Measurements from ENCODE around the gene AGFG2. TPM values are rescaled to one million over a fixed set of nuclear protein-coding genes. Genes with fewer than 3 reads are reported as not detected.

Gene AGFG2
- total and polyA plus RNA-seq, 2 of the 13 experiments (the other 11 are each of a cell fraction or from before 2014, with no cell fraction given) = 125 to 132 TPM

- TF ChIP-seq ZNF407 (CRISPR knock-in tag; IDR thresholded peaks at IDR 0.05; ENCODE audit: not compliant biosample characterization) = no peak
- no peak; the same call in 1 of the 2 replicates for TF ChIP-seq ZNF350 (CRISPR knock-in tag; IDR thresholded peaks at IDR 0.05; ENCODE audit: borderline replicate concordance, low read depth)
- peak in 1 of 2 experiments; percentile 49; a peak in 1 of 4 replicates for TF ChIP-seq KLF16 (CRISPR knock-in tag; IDR thresholded peaks at IDR 0.05)
- peak; percentile 25; the same call in 1 of the 2 replicates for TF ChIP-seq FOXK1 (CRISPR knock-in tag; IDR thresholded peaks at IDR 0.05; ENCODE audit: borderline replicate concordance, low read depth)
- peak; percentile 52; the same call in 1 of the 2 replicates for TF ChIP-seq NRL (CRISPR knock-in tag; IDR thresholded peaks at IDR 0.05; ENCODE audit: borderline replicate concordance)
- TF ChIP-seq TEF (CRISPR knock-in tag; IDR thresholded peaks at IDR 0.05) = 0 out of 2 replicates have a peak, but pooled peaks have one; percentile 49
- TF ChIP-seq ZHX2 (IDR thresholded peaks at IDR 0.05; ENCODE audit: low read depth) = no peak
- no peak for TF ChIP-seq ZHX2 (CRISPR knock-in tag; IDR thresholded peaks at IDR 0.05; ENCODE audit: borderline replicate concordance)
- TF ChIP-seq CBX2 (IDR thresholded peaks at IDR 0.05; ENCODE audit: low read depth, low read length) = no peak
- no peak for TF ChIP-seq CBX2 (CRISPR knock-in tag; IDR thresholded peaks at IDR 0.05; ENCODE audit: low read depth)
- TF ChIP-seq IKZF4 (CRISPR knock-in tag; IDR thresholded peaks at IDR 0.05; ENCODE audit: borderline replicate concordance, low read depth, not compliant biosample characterization) = no peak
- TF ChIP-seq HNRNPL (IDR thresholded peaks at IDR 0.05; ENCODE audit: low read depth, low read length) = peak; percentile 50; the same call in 1 of the 2 replicates
- no peak for TF ChIP-seq ZNF225 (CRISPR knock-in tag; IDR thresholded peaks at IDR 0.05)
Observed at GRCh38 chr7:100611983-100612729, 73.2 kb downstream of the AGFG2 start, which contains the start of gene MOSPD3 (continued).
